ENCODE data around the gene AMPH.
A peak's percentile ranks its signal among the peaks of the same experiment; 100 is the strongest.

Gene AMPH

DNA sequence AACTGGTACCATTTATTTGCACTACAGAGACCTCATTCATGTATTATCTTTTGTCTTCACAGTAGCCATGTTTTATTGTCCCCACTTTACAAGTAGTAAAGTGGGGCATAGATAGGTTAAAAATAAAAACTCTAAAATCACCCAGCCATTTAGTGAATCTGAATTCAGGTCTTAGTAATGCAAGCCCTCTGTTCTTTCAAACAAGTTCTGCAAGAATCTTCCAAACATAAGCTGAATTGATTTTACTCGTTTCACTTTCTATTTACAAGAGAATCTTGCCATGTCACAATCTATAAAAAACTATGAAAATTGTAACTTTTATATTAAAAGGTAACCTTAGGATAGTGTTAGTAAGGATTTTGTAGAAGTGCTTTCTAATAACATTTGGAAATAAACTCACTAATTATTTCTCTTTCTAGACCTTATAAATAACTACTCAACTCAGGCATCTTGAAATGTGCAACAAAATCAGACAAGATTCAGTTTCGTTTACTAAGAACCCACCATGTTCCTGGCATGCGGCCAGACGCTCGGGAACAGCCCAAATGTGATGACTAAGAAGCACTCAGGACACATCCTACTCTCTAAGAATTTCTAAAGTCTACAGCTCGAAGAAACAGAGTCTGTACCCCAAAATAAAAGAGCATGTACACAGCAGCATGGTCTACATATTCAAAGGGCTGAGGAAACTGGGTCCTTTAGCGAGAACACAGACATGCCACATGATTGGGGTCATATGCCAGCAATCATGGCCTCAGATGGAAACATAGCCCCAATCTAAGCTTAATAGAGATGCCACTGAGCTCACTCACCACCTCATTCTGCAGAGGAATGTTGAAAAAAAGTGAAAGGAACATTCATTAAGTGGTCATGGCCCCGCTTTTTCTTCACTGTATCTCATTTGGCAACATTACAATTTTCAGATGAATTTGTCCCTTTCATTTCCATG is 167.6 kb downstream of the AMPH start:
- peak; percentile 62 to 68 for DNase-seq (ENCODE audit: low read depth in 2 of 2, low spot score in 1 of 2)

DNA sequence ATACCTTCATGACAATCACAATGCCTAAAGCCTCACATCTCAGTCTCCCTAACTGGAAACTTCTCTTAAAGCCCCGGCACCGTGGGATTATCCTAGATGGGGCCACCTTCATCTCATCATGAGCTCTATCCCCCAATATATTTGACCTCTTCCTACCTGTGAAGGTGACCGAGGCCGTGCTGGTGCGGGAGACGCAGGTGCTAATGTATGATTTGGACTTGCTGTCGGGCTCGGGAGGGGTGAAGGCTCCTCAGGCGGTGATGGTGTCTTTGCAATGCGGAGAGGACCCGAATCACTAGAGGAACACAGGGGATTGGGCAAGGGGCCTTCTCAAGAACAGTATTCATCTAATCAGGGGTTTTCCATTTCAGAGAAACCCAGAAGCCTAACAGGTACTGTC is 168.4 kb downstream of the AMPH start:
- no peak for DNase-seq (ENCODE audit: low read depth in 2 of 2, low spot score in 1 of 2)

- no peak for DNase-seq (ENCODE audit: low read depth in 2 of 2, low spot score in 1 of 2)
Observed at GRCh38 chr7:38461887-38462286, 169.3 kb downstream of the AMPH start.

GRCh38 chr7:38453826-38454225 is 177.3 kb downstream of the AMPH start:
- no peak for DNase-seq (ENCODE audit: low read depth in 2 of 2, low spot score in 1 of 2)

DNA sequence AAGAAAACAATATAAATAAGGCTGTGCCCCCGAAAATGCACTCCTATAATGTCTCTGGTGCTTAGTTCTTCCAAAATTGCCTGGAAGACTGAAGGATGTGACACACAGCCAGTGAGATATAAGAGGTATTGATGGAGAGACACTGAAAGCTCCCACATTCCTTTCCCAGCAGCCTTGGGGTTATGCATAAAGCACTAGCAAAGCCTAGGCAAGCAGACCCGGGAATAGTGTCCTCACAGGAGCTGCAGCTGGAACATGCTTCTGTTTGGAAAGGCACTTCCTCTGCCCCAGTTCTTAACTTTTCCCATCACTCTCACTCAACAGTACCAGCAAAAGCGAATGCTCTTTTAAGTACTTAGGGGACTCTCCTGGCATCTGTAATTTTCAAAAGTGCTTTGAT is 178.0 kb downstream of the AMPH start:
- no peak for DNase-seq (ENCODE audit: low read depth in 2 of 2, low spot score in 1 of 2)

GRCh38 chr7:38452681-38453108 is 178.5 kb downstream of the AMPH start:
- DNase-seq (ENCODE audit: low read depth in 2 of 2, low spot score in 1 of 2), result no peak

GRCh38 chr7:38451840-38452239 is 179.3 kb downstream of the AMPH start:
- no peak for DNase-seq (ENCODE audit: low read depth in 2 of 2, low spot score in 1 of 2)

GRCh38 chr7:38448584-38449234 is 182.5 kb downstream of the AMPH start:
- no peak for DNase-seq (ENCODE audit: low read depth in 2 of 2, low spot score in 1 of 2)

DNA sequence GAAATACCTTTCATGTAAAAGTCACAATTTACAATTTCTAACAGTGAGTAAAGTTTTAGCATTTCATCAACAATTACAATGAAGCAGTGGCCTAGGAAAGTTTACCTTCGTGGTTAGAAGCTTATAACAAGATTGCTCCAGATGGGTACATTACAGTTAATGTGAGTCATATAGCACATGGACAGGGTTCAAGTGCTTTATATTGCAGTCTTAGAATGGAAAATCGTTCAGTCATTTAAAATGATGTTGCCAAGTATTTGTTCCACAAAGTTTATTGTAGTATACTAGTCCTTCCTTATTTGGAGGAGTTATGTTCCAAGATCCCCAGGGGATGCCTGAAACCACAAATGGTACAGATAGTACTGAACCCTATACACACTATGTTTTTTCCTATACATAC is 183.1 kb downstream of the AMPH start:
- DNase-seq (ENCODE audit: low read depth in 2 of 2, low spot score in 1 of 2), result no peak

DNA sequence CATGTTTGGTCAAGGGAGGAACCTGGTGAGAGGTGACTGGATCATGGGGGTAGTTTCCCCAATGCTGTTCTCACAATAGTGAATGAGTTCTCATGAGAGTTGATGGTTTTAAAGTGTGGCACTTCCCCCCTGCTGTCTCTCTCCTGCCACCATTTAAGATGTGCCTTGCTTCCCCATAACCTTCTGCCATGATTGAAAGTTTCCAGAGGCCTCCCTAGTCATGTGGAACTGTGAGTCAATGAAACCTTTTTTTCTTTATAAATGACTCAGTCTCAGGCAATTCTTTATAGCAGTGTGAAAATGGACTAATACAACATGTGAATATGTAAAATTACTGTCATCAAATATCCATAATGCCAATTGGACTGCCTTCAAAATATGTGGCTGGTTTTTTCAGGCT is 192.2 kb downstream of the AMPH start:
- DNase-seq (ENCODE audit: low read depth in 2 of 2, low spot score in 1 of 2), result no peak

DNA sequence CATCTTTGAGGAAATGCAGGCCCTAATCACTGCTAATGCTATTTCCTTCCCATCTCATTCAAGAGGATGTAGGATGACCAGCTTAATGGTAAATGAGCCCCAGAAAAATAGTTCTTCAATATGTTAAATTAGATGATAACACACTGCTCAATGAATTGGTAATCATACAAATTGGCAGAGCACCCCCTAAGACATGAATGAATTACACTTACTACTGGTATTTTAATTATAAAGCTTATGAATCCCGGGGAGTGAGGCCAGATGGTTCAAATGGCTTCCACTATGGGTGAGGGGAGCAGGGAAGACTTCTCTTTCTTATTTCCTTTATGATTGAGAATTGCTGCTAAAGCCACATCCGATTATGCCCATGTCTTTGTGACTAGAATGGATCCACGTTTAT is 198.5 kb downstream of the AMPH start:
- DNase-seq (ENCODE audit: low read depth in 2 of 2, low spot score in 1 of 2), result no peak

DNA sequence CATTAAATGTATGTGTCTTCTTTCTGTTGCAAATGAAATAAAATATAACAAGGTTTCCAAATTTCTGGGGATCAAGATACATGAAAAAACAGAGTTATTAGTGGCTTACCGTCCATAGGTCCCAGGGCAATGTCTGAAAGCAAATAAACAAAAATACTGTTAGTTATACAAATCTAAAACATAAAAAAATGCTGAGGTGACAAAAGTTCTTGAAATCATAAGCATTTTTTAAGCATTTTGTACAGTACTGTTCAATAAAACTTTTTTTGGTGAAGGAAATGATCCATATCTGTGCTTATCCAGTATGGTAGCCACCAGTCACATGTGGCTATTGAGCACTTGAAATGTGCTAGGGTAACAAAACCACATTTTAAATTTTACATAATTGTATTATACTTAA is 199.1 kb downstream of the AMPH start:
- DNase-seq (ENCODE audit: low read depth in 2 of 2, low spot score in 1 of 2), result no peak

DNA sequence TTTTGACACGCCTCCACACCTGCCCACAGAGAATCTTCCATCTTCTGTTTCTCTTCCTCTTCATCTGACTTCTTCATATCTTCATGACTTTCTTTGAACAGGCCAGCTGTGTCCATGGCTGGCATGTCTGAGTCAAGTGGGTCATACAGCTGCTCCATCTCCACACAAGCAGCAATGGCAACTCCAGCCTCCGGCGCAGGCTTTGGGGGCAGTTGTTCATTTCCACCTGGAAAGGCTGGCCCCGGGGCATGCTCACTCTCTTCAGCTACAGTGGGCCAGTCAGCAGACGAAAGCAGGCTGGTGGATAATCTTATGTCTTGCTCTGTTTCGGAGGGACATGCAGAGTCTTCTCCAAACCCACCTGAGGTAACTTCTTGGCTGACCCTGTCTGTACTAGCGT is 202.1 kb downstream of the AMPH start:
- DNase-seq (ENCODE audit: low read depth in 2 of 2, low spot score in 1 of 2), result no peak

- DNase-seq (ENCODE audit: low read depth in 2 of 2, low spot score in 1 of 2), result no peak
Observed at GRCh38 chr7:38428041-38428440, 203.1 kb downstream of the AMPH start.

DNA sequence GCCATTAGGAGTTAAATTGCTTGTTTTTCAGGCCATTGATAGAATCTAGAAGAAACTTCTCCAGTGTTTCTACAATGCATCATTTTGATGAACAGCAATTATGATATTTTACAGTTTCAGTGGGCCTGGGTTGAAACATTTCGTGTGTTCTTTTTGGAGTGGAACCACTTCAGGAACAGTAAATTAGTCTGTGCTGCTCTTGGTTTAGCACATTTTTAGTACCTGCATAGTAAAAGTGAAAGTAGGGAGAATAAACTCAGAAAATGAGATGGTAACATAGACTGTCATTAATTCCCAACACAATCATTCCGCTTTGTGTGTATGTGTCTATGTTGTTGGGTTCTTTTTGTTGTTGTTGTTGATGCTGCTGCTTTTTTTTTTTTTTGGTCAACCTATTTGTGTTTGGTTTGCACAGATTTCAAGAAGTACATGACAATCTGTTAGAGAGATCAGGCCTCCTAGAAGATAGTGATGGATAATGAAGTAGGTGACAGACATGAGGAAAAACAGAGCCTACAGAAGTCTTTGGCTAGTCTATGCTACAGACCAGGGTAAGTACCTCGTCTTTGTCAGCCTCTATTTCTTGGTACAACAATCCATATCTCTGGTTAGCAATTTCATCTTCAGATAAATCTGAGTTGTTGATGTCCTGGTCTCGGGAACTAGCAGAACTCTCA is 203.8 kb downstream of the AMPH start:
- no peak for DNase-seq (ENCODE audit: low read depth in 2 of 2, low spot score in 1 of 2)

GRCh38 chr7:38425509-38425908 is 205.7 kb downstream of the AMPH start:
- no peak for DNase-seq (ENCODE audit: low read depth in 2 of 2, low spot score in 1 of 2)

DNA sequence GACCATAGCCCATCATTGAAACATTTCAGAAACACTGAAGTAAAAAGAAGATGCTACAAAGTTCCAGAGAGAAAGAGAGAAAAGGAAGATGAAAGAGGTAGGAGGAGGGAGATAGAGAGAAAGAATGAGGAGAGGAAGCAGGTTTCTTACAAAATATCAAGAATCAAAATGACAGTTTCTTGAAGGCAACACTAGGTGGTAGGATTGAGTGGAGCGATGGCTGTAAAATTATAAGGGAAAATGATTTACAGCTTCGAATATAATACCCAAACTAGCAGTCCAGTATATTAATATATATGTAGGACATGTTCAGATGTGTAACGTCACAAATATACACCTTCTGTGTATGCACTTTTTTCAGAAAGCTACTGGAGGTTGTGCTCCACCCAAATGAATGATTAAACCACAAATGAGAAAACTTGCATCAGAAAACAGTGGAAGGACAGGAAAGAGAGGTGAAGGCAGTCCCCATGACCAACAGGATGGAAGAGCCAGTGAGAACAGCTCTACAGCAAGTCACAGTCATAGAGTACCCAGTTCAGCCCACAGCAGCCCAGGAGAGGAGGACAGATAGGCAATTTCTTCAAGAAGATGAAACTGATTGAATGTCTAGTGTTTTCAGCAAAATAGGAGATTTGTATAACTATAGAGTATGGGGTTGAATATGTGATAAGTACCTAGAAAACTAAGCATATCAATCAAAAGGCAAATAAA is 206.3 kb downstream of the AMPH start:
- no peak for DNase-seq (ENCODE audit: low read depth in 2 of 2, low spot score in 1 of 2)

GRCh38 chr7:38413784-38414183 is 217.4 kb downstream of the AMPH start:
- no peak for DNase-seq (ENCODE audit: low read depth in 2 of 2, low spot score in 1 of 2)

- no peak for DNase-seq (ENCODE audit: low read depth in 2 of 2, low spot score in 1 of 2)
Observed at GRCh38 chr7:38411404-38411803, 219.8 kb downstream of the AMPH start.

DNA sequence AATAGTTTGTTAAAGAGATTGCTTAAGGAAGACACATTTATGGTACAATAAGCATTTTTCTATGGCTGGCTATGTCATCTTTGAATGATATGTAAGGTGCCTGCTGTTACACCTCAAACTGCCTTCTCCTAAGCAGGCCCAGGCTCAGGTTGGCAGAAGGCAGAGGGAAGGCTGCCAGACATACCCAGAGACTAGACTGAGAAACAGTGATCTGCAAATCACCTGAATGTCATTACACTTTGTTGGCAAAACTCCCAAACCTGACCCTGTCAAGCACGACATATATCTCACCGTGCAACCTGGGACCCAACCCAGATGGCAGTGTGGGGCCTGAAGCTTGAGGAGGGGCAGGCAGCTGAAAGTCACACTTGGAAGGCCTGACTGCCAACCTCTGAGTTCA is 221.1 kb downstream of the AMPH start:
- DNase-seq (ENCODE audit: low read depth in 2 of 2, low spot score in 1 of 2), result no peak

GRCh38 chr7:38409531-38409930 is 221.6 kb downstream of the AMPH start:
- DNase-seq (ENCODE audit: low read depth in 2 of 2, low spot score in 1 of 2), result no peak

Measured in stimulated activated CD8-positive, alpha-beta memory T cell treated with anti-CD3 and anti-CD28 coated beads, Interleukin-4, amount 100 ng/mL, for 4 hours (primary cell).